ENCODE results near the gene NFYB. TPM values are rescaled to one million over a fixed set of nuclear protein-coding genes. Genes with fewer than 3 reads are reported as not detected.

NFYB gene
- total RNA-seq, 1 donor from 2014 or later: 21.6 TPM

DNA sequence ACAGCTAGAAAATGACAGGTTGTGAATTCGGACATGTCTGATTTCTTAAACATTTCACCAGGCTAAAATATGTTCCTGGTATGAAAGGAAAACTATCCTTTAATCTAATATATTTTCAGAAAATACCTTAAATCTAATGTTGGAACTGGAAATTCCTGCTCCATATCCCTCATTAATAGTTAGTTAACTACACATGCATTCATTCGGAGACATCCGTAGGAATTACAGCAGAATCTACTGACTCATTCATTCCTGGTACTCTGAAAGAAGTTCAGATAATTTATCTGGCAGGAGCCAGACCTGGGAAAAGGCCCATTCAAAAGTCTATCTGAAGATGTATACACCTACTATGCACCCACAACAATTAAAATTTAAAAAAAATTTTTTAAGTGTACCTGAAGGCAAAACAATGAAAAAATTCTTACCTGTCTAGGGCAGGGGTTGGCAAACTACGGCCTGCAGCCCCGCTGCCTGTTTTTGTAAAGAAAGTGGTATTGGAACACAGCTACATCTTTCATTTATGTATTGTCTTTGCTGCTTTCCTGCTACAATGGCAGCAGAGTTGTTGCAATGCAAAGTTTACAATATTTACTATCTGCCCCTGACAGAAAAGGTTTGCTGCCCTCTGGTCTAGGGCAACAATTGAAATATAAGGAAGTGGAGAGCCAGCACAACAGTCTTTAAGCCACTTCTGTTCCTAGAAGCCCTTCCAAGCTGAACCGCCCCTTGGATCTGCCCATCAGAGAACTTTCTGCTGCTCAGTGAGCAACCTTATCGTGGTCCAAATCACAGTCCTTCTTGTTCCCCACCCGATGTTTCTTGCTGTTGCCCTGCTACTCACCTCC lies 17.9 kb upstream of the NFYB start:
- no peak for DNase-seq

DNA sequence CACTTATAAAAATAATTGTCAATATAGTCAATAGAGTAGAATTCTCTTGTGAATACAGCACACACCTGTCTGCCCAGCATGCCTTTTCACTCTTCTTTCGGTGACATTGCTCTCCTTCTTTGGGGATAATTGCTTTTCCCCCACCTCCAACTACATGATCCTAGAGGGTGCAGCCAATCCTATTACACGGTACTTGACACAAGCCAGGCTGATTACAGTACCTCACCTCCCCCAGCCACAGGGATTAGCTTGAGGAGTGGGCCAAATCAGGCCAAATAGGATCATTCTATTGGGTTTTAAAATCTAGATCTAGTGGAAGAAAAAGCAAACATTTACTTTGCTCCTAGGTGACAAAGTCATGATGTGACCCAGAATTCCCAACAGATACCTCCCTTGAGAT lies 16.8 kb upstream of the NFYB start:
- DNase-seq: no peak

DNA sequence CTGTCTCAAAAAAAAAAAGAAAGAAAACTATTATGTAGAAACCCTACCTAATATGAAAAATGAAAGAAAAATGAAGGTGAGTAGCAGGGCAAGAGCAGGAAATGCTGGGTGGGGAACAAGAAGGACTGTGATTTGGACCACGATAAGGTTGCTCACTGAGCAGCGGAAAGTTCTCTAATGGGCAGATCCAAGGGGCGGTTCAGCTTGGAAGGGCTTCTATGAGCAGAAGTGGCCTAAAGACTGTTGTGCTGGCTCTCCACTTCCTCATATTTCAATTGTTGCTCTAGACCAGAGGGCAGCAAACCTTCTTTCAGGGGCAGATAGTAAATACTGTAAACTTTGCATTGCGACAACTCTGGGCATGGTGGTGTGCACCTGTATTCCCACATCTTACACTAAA lies 16.3 kb upstream of the NFYB start:
- no peak for DNase-seq

DNA sequence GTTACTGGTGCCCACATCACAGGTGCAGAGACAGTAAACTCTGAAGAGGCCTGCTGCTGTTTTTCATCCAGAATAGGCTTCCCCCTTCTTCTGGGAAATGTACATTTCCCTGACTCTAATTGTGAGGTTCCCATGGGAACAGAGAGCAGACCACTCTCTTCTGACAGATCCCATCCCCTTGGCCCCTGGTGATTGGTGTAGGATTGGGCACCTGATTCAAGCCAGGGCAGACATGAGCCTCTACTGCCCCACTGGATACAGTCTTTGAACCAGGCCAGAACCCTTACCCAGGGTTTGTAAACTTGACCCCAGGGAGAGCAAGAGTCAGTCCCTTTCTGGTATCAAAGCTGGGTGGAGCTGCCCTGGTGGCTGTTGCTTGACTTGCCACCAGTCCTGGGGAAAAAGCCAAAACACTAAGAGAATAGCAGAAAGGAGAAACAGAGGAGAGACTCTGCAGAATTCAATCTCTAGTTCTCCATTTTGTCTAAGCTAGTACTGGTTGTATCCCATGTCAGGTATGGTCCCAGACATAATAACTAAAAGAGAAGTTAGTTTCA lies 14.8 kb upstream of the NFYB start:
- no peak for DNase-seq

DNA sequence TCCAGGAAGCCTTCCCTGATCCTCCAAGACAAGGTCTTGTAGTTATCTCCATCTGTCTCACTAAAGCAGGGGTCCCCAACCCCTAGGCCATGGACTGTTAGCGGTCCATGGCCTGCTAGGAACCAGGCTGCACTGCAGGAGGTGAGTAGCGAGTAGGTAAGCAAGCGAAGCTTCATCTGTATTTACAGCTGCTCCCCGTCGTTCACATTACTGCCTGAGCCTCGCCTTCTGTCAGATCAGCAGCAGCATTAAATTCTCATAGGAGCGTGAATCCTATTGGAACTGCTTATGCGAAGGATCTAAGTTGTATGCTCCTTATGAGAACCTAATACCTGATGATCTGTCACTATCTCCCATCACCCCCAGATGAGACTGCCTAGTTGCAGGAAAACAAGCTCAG lies 12.4 kb upstream of the NFYB start:
- DNase-seq: no peak

DNA sequence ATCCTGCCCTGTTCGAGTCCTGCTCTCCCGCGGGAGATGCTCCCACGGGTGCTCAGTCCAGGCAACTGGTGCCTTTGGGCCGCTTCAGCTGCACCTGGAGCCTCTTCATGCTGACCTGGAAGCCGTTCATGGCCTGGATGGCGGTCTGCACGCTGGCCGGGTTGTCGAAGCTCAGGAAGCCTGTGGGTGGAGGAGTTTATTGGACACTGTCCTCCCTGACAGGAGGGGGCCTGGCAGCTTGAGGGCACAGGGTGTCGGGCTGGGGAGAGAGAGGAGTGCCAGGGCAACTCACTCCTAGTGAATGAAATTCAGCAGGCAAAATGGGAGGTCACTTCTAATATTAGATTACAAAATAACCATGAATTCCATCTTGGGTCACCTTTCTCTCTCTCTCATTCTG lies 9.3 kb upstream of the NFYB start:
- DNase-seq: no peak

DNA sequence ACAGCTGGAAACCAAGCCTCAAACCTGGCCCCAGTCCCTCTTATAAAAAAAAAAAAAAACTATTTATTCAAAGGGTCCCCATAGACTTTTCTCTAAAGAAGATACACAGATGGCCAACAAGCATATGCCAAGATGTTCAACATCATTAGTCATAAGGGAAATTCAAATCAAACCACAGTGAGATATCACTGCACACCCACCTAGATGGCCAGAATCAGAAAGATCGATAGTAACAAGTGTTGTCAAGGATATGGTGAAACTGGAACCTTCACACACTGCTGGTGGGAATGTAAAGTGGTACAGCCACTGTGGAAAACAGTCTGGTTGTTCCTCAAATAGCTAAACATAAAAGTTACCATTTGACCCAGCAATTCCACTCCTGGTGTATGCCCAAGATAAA lies 5.9 kb upstream of the NFYB start:
- DNase-seq: no peak

DNA sequence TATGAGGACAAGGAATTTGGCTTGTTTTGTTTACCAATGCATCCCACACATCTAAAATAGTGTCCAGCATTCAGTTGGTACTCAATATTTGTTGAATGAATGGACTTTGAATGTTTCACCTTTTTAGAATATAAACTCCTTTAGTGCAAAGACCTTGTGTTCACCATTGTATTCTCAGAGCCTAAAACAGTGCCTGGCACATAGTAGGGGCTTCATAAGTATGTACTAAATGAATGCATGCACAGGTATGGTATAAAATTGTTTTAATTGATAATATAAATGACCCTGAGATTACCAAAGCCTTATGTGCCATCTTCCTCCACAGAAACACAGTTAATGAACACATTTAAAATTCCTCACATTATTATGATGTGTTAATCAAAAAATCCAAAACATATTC lies 5.0 kb upstream of the NFYB start:
- DNase-seq: no peak

DNA sequence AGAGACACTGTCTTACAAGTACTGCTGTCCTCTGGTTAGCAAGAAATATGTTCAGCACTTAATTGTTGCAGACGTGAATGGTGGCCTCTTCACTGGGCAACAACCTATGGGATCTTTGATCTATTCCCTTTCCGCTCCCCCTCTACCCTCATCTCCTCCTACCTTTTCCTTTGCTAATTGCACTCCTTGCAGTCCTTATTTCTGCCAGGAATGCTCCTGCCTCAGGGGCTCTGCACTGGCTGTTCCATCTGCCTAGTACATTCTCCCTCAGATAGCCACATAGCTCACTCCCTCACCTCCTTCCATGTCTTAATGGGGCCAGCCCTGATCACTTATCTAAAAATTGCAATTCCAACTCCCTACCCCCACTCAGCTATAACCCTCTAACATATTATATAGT lies 4.5 kb upstream of the NFYB start:
- DNase-seq: no peak

DNA sequence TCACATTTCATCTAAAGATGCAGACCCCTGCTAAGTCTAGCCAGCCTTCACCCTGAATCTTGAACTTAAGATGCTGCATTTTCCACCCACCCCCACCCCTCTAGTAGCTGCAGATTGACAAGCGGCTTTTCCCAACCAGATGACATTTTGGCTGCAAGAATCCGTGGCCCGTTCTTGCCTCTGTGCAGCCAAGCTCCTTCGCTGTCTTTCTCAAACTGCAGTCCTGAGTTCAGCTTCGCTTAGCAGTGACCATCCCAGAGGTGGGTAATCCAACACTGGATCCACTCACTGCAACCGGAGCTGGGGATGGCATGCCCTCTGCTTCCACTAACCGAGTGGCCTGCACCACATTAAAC lies 765 bp upstream of the NFYB start:
- DNase-seq: peak; percentile 55

DNA sequence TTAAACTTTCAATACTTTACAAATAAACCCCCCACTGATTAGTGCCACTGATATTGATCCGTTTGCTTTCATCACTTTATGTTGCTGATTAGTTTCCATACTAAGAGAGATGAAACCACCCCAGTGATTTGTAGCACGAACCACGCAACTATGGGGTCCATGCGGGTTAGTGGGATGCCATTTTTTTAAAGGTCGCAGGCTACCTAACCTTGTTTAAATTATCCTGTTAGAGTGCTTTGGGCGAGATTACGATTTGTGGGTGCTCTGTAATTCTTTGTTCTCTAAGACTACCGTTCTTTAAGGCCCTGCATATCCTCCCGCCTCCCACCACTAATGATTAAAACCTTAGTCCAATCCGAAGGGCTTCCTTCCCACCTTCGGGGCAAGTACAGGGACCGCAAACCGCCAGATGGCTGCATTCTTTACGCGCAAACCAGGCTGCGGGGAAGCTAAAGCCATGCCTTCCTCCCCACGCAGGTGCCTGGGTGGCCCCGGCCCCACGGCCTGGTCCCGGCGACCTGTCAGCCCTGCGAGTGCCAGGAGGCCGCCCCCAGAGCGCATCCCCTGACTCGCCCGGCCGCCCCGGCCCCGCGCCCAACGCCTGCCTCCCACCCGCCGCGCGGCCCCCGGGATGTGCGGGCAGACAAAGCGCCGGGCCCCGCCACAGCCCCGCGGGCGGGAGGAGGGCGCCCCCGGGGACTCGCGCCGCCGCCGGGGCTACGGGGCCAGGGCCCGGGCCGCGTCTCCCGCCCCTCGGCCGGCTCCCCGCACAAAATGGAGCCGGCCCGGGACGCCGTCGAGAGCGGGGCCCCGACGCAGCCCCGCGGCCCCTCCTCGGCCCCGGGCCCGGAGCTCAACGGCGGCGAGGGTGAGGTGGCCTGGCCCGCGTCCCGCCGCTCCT lies 759 bp downstream of the NFYB start:
- DNase-seq: peak; percentile 56

DNA sequence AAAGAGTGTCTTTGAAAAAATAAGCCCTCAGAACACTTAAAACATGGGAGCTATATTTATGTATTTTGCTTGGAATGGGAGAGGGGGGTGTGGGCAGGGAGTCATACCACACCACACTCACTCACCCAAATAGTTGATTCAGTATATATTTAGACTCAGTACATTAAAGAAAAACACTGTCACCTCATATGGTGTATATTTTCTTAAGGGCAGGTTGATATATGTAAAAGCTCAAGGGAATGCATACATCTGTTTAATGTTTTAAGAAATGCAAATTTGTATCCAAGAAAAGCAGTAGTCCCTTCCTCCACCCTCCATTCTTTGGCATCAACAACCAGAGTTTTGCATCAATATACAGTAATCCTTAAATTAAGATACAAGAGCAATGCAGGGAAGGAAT lies 1.4 kb downstream of the NFYB start:
- peak; percentile 51 for DNase-seq

DNA sequence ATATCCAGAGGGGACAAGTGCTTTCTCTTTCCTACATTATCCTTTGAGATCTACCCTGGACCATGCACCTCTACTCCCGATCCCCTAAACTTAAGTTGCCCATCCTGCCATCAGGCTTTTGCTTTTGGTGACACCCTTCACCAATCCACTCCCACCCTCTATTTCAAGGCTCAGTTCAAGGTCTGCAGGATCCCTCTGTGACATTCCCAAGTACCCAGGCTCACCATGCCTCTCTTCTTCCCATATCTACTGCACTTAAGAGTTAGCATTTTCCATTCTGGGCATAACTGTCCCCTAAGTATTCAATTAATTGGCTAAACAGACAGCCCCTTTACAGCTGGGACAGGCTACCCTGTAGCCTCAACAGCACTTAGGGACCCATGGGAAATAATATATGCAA lies 3.1 kb downstream of the NFYB start:
- DNase-seq: no peak

DNA sequence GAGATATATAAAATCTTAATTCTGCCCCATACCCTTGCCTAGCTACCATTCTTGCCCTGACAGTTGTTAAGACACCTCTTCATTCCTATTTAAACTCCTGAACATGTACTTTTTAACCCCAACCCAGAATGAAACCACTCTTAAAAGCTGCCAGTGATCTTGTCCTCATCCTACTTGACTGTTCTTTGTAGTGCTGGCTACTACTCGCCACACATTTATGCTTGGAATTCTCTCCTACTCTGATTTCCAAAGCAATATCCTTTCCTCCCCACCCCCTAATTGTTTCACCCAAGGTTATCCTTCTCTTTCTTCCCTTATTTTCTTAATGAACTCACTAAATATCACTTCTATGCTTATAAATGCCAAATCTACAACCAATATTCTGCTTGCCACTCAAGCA lies 4.1 kb downstream of the NFYB start:
- no peak for DNase-seq

DNA sequence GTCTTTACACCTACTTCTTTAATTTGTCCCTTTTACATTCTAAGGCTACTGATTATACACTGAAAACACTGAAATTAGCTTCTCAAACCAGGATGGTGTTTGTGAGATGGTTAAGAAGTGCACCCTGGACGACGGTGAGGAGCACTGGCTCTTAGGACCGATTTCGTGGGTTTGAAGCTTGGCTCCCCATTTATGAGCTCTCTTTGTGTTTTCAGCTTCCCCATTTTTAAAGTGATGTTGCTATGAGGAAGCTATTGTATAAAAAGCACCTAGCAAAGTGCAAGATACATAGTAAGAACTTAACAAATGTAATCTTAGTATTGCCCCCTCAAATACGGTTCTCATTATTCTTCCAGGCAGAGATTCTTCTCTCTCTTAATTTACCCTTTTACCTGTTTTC lies 4.7 kb downstream of the NFYB start:
- no peak for DNase-seq

DNA sequence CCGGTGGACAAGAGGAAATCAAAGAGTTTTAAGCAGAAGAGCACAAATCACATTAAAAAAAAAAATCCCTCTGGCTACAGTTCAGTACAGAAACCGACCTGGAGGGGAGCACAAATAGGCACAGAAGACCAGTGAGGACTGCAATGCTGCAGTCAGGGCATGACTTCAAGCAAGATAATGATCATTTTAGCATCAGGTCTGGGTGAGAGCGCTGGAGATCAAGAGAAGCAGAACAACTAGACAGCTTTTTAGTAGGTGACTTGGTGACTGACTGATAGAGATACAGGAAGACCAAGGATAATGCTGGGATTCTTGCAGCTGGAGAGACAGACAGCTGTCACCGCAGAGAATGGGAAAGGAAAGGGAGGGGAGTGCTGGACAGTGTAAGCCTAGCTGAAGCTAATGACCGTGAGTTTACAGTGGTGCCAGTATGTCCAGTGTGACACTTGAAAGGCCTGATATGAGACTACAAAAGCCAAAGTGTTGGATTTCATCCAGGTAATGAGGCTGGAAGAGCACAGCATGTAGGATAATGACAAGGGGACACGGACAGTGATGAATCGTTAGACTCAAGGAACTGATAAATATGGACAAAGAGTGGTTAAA lies 5.6 kb downstream of the NFYB start:
- no peak for DNase-seq

DNA sequence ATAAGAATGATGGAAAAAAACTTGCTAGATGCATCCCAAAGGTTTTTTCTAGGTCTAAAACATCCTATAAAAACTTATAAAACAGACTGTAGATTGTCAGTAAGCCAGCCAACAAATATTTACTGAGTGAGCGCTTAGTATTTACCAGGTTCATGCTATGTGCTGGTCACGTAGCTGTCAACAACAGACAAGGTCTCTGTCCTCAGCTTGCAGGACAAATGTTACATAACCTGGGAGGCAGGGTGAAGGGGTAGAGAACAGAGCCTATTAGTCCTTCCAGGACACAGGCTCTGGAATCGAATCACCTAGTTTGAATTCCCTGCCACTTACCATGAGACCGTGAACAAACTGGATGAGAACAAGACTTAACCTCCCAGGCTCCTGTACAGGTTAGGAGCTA lies 6.4 kb downstream of the NFYB start:
- no peak for DNase-seq

DNA sequence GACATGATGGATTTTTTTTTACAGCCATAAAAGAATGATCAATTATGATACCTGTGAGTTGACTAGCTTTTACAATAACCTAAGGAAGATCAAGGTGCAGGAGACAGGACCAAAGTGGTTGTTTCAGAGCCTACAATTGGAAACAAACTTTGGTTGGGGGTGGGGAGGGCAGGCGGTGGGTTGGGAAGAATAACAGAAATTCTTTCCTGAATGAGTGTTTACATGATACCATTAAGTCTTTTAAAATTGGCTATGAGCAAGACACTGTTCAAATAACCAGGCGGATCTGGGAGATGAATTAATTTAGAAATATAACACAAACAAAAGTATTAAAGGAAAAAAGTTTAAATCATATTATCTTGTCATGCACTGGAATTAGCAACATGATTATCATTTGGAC lies 7.2 kb downstream of the NFYB start:
- DNase-seq: no peak

DNA sequence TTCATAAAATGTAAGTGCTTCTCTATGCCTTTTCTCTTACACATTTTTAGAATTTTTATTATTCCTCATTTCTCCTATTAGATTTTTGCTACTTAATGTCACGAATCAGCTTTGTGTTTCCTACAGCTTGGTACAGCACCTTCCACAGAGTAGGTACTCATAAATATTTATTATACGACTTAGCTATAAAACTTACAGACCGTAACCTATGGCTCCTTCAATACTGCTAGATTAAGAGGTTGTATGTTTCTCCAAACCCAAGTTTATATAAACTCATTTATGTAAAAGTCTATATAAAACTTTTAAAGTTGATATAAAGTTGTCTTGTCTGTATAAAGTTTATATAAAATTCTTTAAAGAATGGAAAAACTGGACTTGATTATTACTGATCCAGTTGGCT lies 11.5 kb downstream of the NFYB start:
- DNase-seq: no peak

DNA sequence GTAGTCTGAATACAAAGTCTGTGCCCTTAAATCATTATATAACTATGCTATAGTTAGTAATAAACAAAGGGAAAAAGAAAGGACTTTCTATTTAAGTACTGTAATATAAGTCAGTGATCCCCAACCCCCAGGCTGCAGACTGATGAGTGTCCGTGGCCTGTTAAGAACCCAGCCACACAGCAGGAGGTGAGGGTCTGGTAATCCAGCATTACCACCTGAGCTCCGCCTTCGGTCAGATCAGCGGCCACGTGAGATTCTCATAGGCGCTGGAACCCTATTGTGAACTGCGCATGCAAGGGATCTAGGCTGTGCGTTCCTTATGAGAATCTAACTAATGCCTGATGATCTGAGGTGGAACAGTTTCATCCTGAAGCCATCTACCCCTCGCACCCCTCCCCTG lies 15.7 kb downstream of the NFYB start:
- no peak for DNase-seq

DNA sequence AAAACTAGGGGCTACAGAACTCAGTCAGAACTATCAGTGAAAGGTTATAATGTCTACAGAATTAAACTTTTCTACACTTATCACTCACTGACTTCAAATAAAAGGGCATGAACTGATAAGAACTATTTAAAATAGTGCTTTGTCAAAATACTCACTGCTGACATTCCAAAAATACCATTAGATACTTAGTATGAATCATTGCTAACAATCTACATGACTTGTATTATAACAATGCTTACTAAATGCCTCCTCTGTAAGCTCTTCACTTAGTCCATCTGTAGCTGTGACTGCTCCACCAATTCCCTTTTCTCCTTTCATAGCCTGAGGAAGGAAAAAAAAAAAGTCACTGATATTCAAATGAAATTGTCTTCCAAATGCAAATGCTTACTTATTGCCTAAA lies 17.0 kb downstream of the NFYB start:
- DNase-seq: no peak

DNA sequence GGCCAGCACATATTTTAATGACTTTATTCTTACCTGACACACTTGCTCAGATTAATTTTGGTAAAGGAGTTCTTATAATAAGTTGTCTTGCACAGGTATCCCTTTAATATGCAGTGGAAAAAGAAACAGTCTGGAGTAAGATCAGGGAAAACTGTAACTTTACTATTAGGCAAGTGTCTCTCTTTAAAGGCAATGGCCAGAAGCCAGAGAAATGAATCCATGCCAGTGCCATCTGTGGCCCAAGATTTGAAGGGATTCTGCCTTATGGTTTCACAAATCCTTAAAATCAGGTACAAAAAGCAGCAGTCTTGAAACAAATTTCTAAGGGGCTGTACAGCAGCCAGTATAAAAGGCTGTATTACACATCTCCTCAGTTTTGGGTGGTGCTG lies 22.4 kb downstream of the NFYB start:
- peak; percentile 14 for DNase-seq
